ENCODE measurements around the gene MOK.

Gene MOK

GRCh38 chr14:102187044-102187443, 117.9 kb downstream of the MOK start:
- no peak overlapping the region for H2AFZ ChIP-seq (ENCODE audit: low read depth, low read length, severe bottlenecking)
- TF ChIP-seq EZH2phosphoT487 (conservative IDR thresholded peaks at IDR 0.05; ENCODE audit: low read length) (no peak), CTCF (IDR thresholded peaks at IDR 0.05; ENCODE audit: insufficient read depth, low read length, poor library complexity, severe bottlenecking) (no peak)
- no peaks in the 10 kb centered on the region for H3K27me3 ChIP-seq (ENCODE audit: low read length)
- no peak overlapping the region for H3K27ac ChIP-seq (ENCODE audit: low read depth, low read length)
- no peaks in the 10 kb centered on the region for H3K9me3 ChIP-seq (ENCODE audit: insufficient read depth, low read length)
- H4K20me1 ChIP-seq (ENCODE audit: low read depth, low read length), result 0 out of 2 replicates have a peak, but pooled peaks cover 3% of the 10 kb centered on the region
- no peaks in the 10 kb centered on the region for H3K9me2 ChIP-seq (replicated peaks; ENCODE audit: insufficient read depth, low read length)
- H3K9ac ChIP-seq (ENCODE audit: low read length), result no peak overlapping the region
- H3F3A ChIP-seq (ENCODE audit: insufficient read depth), result no peaks in the 10 kb centered on the region
- H3K4me2 ChIP-seq (ENCODE audit: low read depth, low read length, poor library complexity, severe bottlenecking), result no peak overlapping the region
- H3K4me3 ChIP-seq (ENCODE audit: insufficient read depth, low read length, poor library complexity, severe bottlenecking), result no peak overlapping the region
- no peaks in the 10 kb centered on the region for H3K36me3 ChIP-seq (ENCODE audit: low read length)
- peaks cover 82% of the 10 kb centered on the region for H3K79me2 ChIP-seq (ENCODE audit: insufficient read depth, low read length)

- no peaks in the 10 kb centered on the region for H3K27me3 ChIP-seq (ENCODE audit: low read length)
- peaks cover 86% of the 10 kb centered on the region for H3K79me2 ChIP-seq (ENCODE audit: insufficient read depth, low read length)
Measured at GRCh38 chr14:102185360-102185759, 119.6 kb downstream of the MOK start.

GRCh38 chr14:102184316-102185035, 120.5 kb downstream of the MOK start:
- 0 out of 2 replicates have a peak, but pooled peaks cover 3% of the 10 kb centered on the region for H4K20me1 ChIP-seq (ENCODE audit: low read depth, low read length)
- no peak overlapping the region for H2AFZ ChIP-seq (ENCODE audit: low read depth, low read length, severe bottlenecking)
- peaks cover 7% of the 10 kb centered on the region; the same call in 1 of the 2 replicates for H3F3A ChIP-seq (ENCODE audit: insufficient read depth)
- H3K27ac ChIP-seq (ENCODE audit: low read depth, low read length), result no peak overlapping the region
- TF ChIP-seq CTCF (IDR thresholded peaks at IDR 0.05; ENCODE audit: insufficient read depth, low read length, poor library complexity, severe bottlenecking) (no peak), EZH2phosphoT487 (conservative IDR thresholded peaks at IDR 0.05; ENCODE audit: low read length) (no peak)
- no peak overlapping the region for H3K4me3 ChIP-seq (ENCODE audit: insufficient read depth, low read length, poor library complexity, severe bottlenecking)
- H3K9me3 ChIP-seq (ENCODE audit: insufficient read depth, low read length), result no peaks in the 10 kb centered on the region
- H3K4me2 ChIP-seq (ENCODE audit: low read depth, low read length, poor library complexity, severe bottlenecking), result no peak overlapping the region
- peaks cover 95% of the 10 kb centered on the region for H3K79me2 ChIP-seq (ENCODE audit: insufficient read depth, low read length)
- H3K9me2 ChIP-seq (replicated peaks; ENCODE audit: insufficient read depth, low read length), result no peaks in the 10 kb centered on the region
- H3K36me3 ChIP-seq (ENCODE audit: low read length), result no peaks in the 10 kb centered on the region
- H3K27me3 ChIP-seq (ENCODE audit: low read length), result no peaks in the 10 kb centered on the region
- H3K9ac ChIP-seq (ENCODE audit: low read length), result no peak overlapping the region

More at GRCh38 chr14:102185360-102185759, 119.6 kb downstream of the MOK start:
- H3F3A ChIP-seq (ENCODE audit: insufficient read depth), result peaks cover 1% of the 10 kb centered on the region; the same call in 1 of the 2 replicates
- no peaks in the 10 kb centered on the region for H3K9me3 ChIP-seq (ENCODE audit: insufficient read depth, low read length)
- no peak overlapping the region for H2AFZ ChIP-seq (ENCODE audit: low read depth, low read length, severe bottlenecking)
- no peak overlapping the region for H3K27ac ChIP-seq (ENCODE audit: low read depth, low read length)
- TF ChIP-seq EZH2phosphoT487 (conservative IDR thresholded peaks at IDR 0.05; ENCODE audit: low read length) (no peak), CTCF (IDR thresholded peaks at IDR 0.05; ENCODE audit: insufficient read depth, low read length, poor library complexity, severe bottlenecking) (no peak)
- no peak overlapping the region for H3K4me3 ChIP-seq (ENCODE audit: insufficient read depth, low read length, poor library complexity, severe bottlenecking)
- no peaks in the 10 kb centered on the region for H3K36me3 ChIP-seq (ENCODE audit: low read length)
- H3K9me2 ChIP-seq (replicated peaks; ENCODE audit: insufficient read depth, low read length), result no peaks in the 10 kb centered on the region
- 0 out of 2 replicates have a peak, but pooled peaks cover 3% of the 10 kb centered on the region for H4K20me1 ChIP-seq (ENCODE audit: low read depth, low read length)
- H3K4me2 ChIP-seq (ENCODE audit: low read depth, low read length, poor library complexity, severe bottlenecking), result no peak overlapping the region
- H3K9ac ChIP-seq (ENCODE audit: low read length), result no peak overlapping the region

Data from SU-DHL-6 (cell line).